PFSK-1 (cell line): ENCODE measurements around the gene MAGED2.

ENCODE experiments used
- FOXP2 ChIP-seq: optimal IDR thresholded peaks from 2 replicates; pipeline ENCODE3; 2011; ENCODE audit warnings: borderline replicate concordance, control low read depth, inconsistent platforms; ENCODE audit not compliant: insufficient read depth; ENCODE audit errors: extremely low read length, extremely low read depth
- POLR2AphosphoS5 ChIP-seq: IDR thresholded peaks from 2 replicates; pipeline ENCODE4 v1.6.1; 2012; ENCODE audit warnings: low read depth, mild to moderate bottlenecking, control low read depth, low read length, moderate library complexity
- SIN3A ChIP-seq: IDR thresholded peaks from 2 replicates; pipeline ENCODE4 v1.6.1; 2012; ENCODE audit warnings: mild to moderate bottlenecking, low read length, moderate library complexity, borderline replicate concordance; ENCODE audit not compliant: insufficient read depth
- TAF1 ChIP-seq: IDR thresholded peaks from 2 replicates; pipeline ENCODE4 v1.6.1; 2012; ENCODE audit warnings: low read length, control low read depth, borderline replicate concordance; ENCODE audit not compliant: insufficient read depth
- TF ChIP-seq, protein P1 (sequence below), 2 experiments: IDR thresholded peaks; 2 replicates each; pipeline versions ENCODE4 v1.6.1 to v1.8.0; 2011 to 2012; ENCODE audit warnings: low read depth in 2 of 2, low read length in 2 of 2, control low read depth in 1 of 2, inconsistent platforms in 1 of 2, mild to moderate bottlenecking in 1 of 2, moderate library complexity in 1 of 2; ENCODE audit not compliant: insufficient read depth in 1 of 2

Gene MAGED2

DNA sequence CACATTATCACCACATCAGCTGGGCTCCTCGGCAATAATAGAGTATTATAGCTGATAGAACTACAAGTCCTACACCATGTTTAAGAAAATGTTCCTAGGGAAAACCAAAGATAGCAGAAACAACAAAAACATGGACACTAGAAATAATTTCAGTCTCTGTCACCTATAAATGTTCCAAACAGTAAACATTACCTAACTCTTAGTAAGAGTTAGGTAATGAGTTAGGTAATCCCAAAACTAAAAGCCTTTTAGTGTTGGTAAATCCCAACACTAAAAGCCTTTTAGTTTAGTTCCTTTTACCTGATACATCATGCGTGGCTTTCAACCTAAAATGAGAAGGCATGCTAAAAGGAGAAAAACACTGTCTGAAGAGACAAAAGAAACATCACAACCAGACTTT lies 35.5 kb downstream of the MAGED2 start:
- TF ChIP-seq, protein P1, sequence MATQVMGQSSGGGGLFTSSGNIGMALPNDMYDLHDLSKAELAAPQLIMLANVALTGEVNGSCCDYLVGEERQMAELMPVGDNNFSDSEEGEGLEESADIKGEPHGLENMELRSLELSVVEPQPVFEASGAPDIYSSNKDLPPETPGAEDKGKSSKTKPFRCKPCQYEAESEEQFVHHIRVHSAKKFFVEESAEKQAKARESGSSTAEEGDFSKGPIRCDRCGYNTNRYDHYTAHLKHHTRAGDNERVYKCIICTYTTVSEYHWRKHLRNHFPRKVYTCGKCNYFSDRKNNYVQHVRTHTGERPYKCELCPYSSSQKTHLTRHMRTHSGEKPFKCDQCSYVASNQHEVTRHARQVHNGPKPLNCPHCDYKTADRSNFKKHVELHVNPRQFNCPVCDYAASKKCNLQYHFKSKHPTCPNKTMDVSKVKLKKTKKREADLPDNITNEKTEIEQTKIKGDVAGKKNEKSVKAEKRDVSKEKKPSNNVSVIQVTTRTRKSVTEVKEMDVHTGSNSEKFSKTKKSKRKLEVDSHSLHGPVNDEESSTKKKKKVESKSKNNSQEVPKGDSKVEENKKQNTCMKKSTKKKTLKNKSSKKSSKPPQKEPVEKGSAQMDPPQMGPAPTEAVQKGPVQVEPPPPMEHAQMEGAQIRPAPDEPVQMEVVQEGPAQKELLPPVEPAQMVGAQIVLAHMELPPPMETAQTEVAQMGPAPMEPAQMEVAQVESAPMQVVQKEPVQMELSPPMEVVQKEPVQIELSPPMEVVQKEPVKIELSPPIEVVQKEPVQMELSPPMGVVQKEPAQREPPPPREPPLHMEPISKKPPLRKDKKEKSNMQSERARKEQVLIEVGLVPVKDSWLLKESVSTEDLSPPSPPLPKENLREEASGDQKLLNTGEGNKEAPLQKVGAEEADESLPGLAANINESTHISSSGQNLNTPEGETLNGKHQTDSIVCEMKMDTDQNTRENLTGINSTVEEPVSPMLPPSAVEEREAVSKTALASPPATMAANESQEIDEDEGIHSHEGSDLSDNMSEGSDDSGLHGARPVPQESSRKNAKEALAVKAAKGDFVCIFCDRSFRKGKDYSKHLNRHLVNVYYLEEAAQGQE (IDR thresholded peaks at IDR 0.05; ENCODE audit: insufficient read depth in 1 of 2, low read depth in 2 of 2, low read length in 2 of 2): no peak
- no peak for TF ChIP-seq FOXP2
- no peak for TF ChIP-seq TAF1
- TF ChIP-seq SIN3A: no peak
- no peak for TF ChIP-seq POLR2AphosphoS5

DNA sequence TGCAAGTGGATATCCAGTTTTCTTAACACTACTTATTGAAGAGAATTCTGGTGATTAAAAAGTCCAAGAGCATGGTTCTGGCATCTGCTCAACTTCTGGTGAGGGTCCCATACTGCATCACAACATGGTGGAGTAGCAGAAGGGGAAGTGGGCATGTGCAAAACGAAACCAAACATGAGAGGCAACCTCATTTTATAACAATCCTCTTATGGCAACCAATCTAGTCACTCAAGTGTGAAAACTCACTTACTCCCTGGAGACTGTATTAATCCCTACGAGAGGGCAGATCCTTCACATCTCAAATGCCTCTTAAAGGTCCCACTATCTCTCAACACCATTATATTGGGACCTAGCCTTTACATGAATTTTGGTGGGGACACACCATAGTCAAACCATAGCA lies 57.7 kb downstream of the MAGED2 start:
- TF ChIP-seq FOXP2 (no peak), SIN3A (no peak), TAF1 (no peak), POLR2AphosphoS5 (no peak)
- TF ChIP-seq, protein P1 (IDR thresholded peaks at IDR 0.05; ENCODE audit: insufficient read depth in 1 of 2, low read depth in 2 of 2, low read length in 2 of 2): no peak
